Osteoblast (primary cell): Measurements from ENCODE around the gene DENND1A. TPM values are rescaled to one million over a fixed set of nuclear protein-coding genes. Genes with fewer than 3 reads are reported as not detected.

Experiments used
- DNase-seq: peaks from one replicate; pipeline ENCODE4 v3.0.0; 2011; ENCODE audit warnings: low spot score, mixed read lengths; ENCODE audit not compliant: insufficient read length; ENCODE audit errors: missing footprints
- H2AFZ ChIP-seq: 2 replicates; pipeline ENCODE4 v1.6.0; 2011; ENCODE audit warnings: mild to moderate bottlenecking, low read length
- H3K27ac ChIP-seq: 2 replicates; pipeline ENCODE4 v1.5.1; 2011; ENCODE audit warnings: mild to moderate bottlenecking, low read depth, low read length, moderate library complexity
- H3K27me3 ChIP-seq: 2 replicates; pipeline ENCODE4 v1.6.0; 2012; ENCODE audit warnings: mild to moderate bottlenecking, control low read depth, inconsistent platforms, low read length, moderate library complexity; ENCODE audit not compliant: insufficient read depth
- H3K36me3 ChIP-seq: 2 replicates; pipeline ENCODE4 v1.5.1; 2011; ENCODE audit warnings: mild to moderate bottlenecking, low read length, control low read depth, moderate library complexity; ENCODE audit not compliant: insufficient read depth
- H3K4me1 ChIP-seq: 2 replicates; pipeline ENCODE4 v1.5.1; 2011; ENCODE audit warnings: mild to moderate bottlenecking, low read length, control low read depth, moderate library complexity; ENCODE audit not compliant: insufficient read depth
- H3K4me2 ChIP-seq: 2 replicates; pipeline ENCODE4 v1.6.0; 2011; ENCODE audit warnings: mild to moderate bottlenecking, low read length; ENCODE audit not compliant: insufficient read depth
- H3K4me3 ChIP-seq: fragments of 200-600 bp; sonication (generic); 3 replicates; pipeline ENCODE4 v1.5.1; 2012; ENCODE audit warnings: mild to moderate bottlenecking, low read length, inconsistent platforms; ENCODE audit not compliant: insufficient read depth
- H3K79me2 ChIP-seq: 2 replicates; pipeline ENCODE4 v1.6.0; 2012; ENCODE audit warnings: mild to moderate bottlenecking, low read length, control low read depth, inconsistent platforms; ENCODE audit not compliant: insufficient read depth
- H3K9me3 ChIP-seq: 2 replicates; pipeline ENCODE4 v1.5.1; 2011; ENCODE audit warnings: low read depth, low read length, control low read depth
- H4K20me1 ChIP-seq: 2 replicates; pipeline ENCODE4 v1.6.0; 2012; ENCODE audit warnings: mild to moderate bottlenecking, low read length, control low read depth; ENCODE audit not compliant: insufficient read depth
- CTCF ChIP-seq: IDR thresholded peaks from 2 replicates; pipeline ENCODE4 v1.5.1; 2011; ENCODE audit warnings: mild to moderate bottlenecking, low read depth, low read length, moderate library complexity; ENCODE audit errors: extremely low read depth
- total RNA-seq: library from RNA; depleted of rRNA; stranded (reverse); fragments of >200 nt; gene quantifications from 2 replicates; pipeline ENCODE4 v1.2.3, GENCODE V29; 2012

DENND1A gene
- total RNA-seq, 1 donor: 14.1 TPM

- peaks cover 5% of the 10 kb centered on the region for H3K36me3 ChIP-seq
- H4K20me1 ChIP-seq: no peaks in the 10 kb centered on the region
- no peak overlapping the region for H2AFZ ChIP-seq
- no peaks in the 10 kb centered on the region for H3K9me3 ChIP-seq
- H3K79me2 ChIP-seq: no peaks in the 10 kb centered on the region
- DNase-seq: no peak
- H3K4me2 ChIP-seq: no peak overlapping the region
- TF ChIP-seq CTCF: no peak
- H3K4me1 ChIP-seq: no peaks in the 10 kb centered on the region
- H3K27me3 ChIP-seq: no peaks in the 10 kb centered on the region
- no peak overlapping the region for H3K27ac ChIP-seq
- no peak overlapping the region for H3K4me3 ChIP-seq
Measured at GRCh38 chr9:123872710-123873109, 57.2 kb downstream of the DENND1A start.

- Histone ChIP-seq H3K4me2 (no peak overlapping the region), H3K36me3 (peaks cover 5% of the 10 kb centered on the region), H3K9me3 (no peaks in the 10 kb centered on the region), H3K4me1 (no peaks in the 10 kb centered on the region), H3K4me3 (no peak overlapping the region), H2AFZ (no peak overlapping the region), H4K20me1 (no peaks in the 10 kb centered on the region), H3K27ac (no peak overlapping the region), H3K27me3 (no peaks in the 10 kb centered on the region), H3K79me2 (no peaks in the 10 kb centered on the region)
- no peak for TF ChIP-seq CTCF
- DNase-seq: no peak
Measured at GRCh38 chr9:123871781-123872180, 58.1 kb downstream of the DENND1A start.

- DNase-seq: no peak
- Histone ChIP-seq H3K4me1 (peaks cover 5% of the 10 kb centered on the region), H3K4me3 (peak overlapping the region; percentile 6), H3K27me3 (no peaks in the 10 kb centered on the region), H3K36me3 (no peaks in the 10 kb centered on the region), H3K9me3 (no peaks in the 10 kb centered on the region), H3K27ac (no peak overlapping the region), H2AFZ (peak overlapping the region; percentile 52), H3K79me2 (no peaks in the 10 kb centered on the region), H3K4me2 (peak overlapping the region; percentile 46), H4K20me1 (no peaks in the 10 kb centered on the region)
- no peak for TF ChIP-seq CTCF
Measured at GRCh38 chr9:123868002-123868401, 61.9 kb downstream of the DENND1A start.

GRCh38 chr9:123867034-123867433 lies 62.9 kb downstream of the DENND1A start:
- no peaks in the 10 kb centered on the region for H3K9me3 ChIP-seq
- no peak overlapping the region for H2AFZ ChIP-seq
- no peak overlapping the region for H3K27ac ChIP-seq
- TF ChIP-seq CTCF: no peak
- H3K36me3 ChIP-seq: no peaks in the 10 kb centered on the region
- H3K79me2 ChIP-seq: no peaks in the 10 kb centered on the region
- no peaks in the 10 kb centered on the region for H3K27me3 ChIP-seq
- H3K4me2 ChIP-seq: no peak overlapping the region
- H4K20me1 ChIP-seq: no peaks in the 10 kb centered on the region
- no peak overlapping the region for H3K4me3 ChIP-seq
- DNase-seq: no peak
- H3K4me1 ChIP-seq: peaks cover 5% of the 10 kb centered on the region
